Tibial nerve (tissue), 4 donors: ENCODE measurements around the gene GNAI2. TPM values are rescaled to one million over a fixed set of nuclear protein-coding genes. Genes with fewer than 3 reads are reported as not detected.
A peak's percentile ranks its signal among the peaks of the same experiment; 100 is the strongest.

Experiments
- DNase-seq, 2 donors: peaks; one replicate each; pipeline ENCODE4 v3.0.0-alpha.2; 2019; ENCODE audit warnings: low spot score in 2 of 2
- H3K27ac ChIP-seq, 4 donors: fragments of 200-600 bp; sonication (generic) in 3 of 4; one replicate each; pipeline ENCODE4 v1.5.1; 2017 to 2019; ENCODE audit warnings: mild to moderate bottlenecking in 1 of 4
- H3K27me3 ChIP-seq, 2 donors: fragments of 200-600 bp; sonication (generic) in 1 of 2; one replicate each; pipeline versions ENCODE4 v1.5.1 to v1.6.0; 2017 to 2019
- H3K36me3 ChIP-seq, 3 donors: fragments of 200-600 bp; sonication (generic); one replicate each; pipeline ENCODE4 v1.5.1; 2018 to 2019
- H3K4me1 ChIP-seq, 4 donors: fragments of 200-600 bp; sonication (generic) in 3 of 4; one replicate each; pipeline ENCODE4 v1.5.1; 2017 to 2019
- H3K4me3 ChIP-seq, 4 donors: fragments of 200-600 bp; sonication (generic) in 3 of 4; one replicate each; pipeline ENCODE4 v1.5.1; 2017 to 2019; ENCODE audit warnings: mild to moderate bottlenecking in 1 of 4, moderate library complexity in 1 of 4
- H3K9me3 ChIP-seq, 4 donors: fragments of 200-600 bp; sonication (generic) in 3 of 4; one replicate each; pipeline ENCODE4 v1.5.1; 2017 to 2019
- CTCF ChIP-seq, 5 experiments: fragments of 200-600 bp in 3 of 5; fragments of 450-650 bp in 2 of 5; sonication (generic) in 3 of 5; IDR thresholded peaks; one replicate each; pipeline ENCODE4 v1.5.1; 2016 to 2019; ENCODE audit warnings: antibody characterized with exemption in 5 of 5, mild to moderate bottlenecking in 3 of 5, moderate library complexity in 2 of 5
- EP300 ChIP-seq, 2 donors: sonication (generic); formaldehyde crosslinking; IDR thresholded peaks; one replicate each; pipeline ENCODE4 v1.6.1; 2017; ENCODE audit warnings: antibody characterized with exemption in 2 of 2, mild to moderate bottlenecking in 1 of 2
- POLR2A ChIP-seq, 2 donors: fragments of 450-650 bp; IDR thresholded peaks; one replicate each; pipeline ENCODE4 v1.6.1; 2017; ENCODE audit warnings: antibody characterized with exemption in 2 of 2, mild to moderate bottlenecking in 2 of 2, moderate library complexity in 2 of 2
- WGBS, 2 donors: methylation state at CpG; one replicate each; pipeline ENCODE4 v1.1.5; 2018; 5-methylcytosine and 5-hydroxymethylcytosine counted together
- total RNA-seq, 4 donors: library from RNA; depleted of rRNA; stranded (reverse); fragments of >200 nt; gene quantifications; one replicate each; pipeline ENCODE4 v1.1.0, GENCODE V29; 2016

GNAI2 gene
- total RNA-seq, 4 donors from 2014 or later: 201 to 265 (median 243) TPM

GRCh38 chr3:50213373-50213772 is 22.6 kb upstream of the GNAI2 start:
- 35 to 62% methylated on average over 9 to 12 of the region's 12 CpGs for WGBS, 2 donors
- peak overlapping the region in 3 of 4 donors; percentile 29 to 80 (median 75) for H3K27ac ChIP-seq

GRCh38 chr3:50214824-50215223 is 21.2 kb upstream of the GNAI2 start:
- Histone ChIP-seq H3K4me3 (no peak overlapping the region), H3K36me3 (peaks cover 0 to 8% (median 0%) of the 10 kb centered on the region in 3 donors), H3K4me1 (peaks cover 0 to 31% (median 9%) of the 10 kb centered on the region in 4 donors), H3K27ac (peak overlapping the region in 1 of 4 donors; percentile 44), H3K27me3 (no peaks in the 10 kb centered on the region), H3K9me3 (no peaks in the 10 kb centered on the region)
- WGBS, 2 donors: 58 to 68% methylated on average over 10 of the region's 10 CpGs
- no peak for TF ChIP-seq POLR2A (IDR thresholded peaks at IDR 0.05)
- no peak for TF ChIP-seq CTCF (IDR thresholded peaks at IDR 0.05)
- no peak for TF ChIP-seq EP300 (IDR thresholded peaks at IDR 0.05)
- DNase-seq: no peak

More at GRCh38 chr3:50213373-50213772, 22.6 kb upstream of the GNAI2 start:
- no peak for DNase-seq
- H3K27me3 ChIP-seq: no peaks in the 10 kb centered on the region
- TF ChIP-seq POLR2A (IDR thresholded peaks at IDR 0.05) (no peak), CTCF (IDR thresholded peaks at IDR 0.05) (no peak), EP300 (IDR thresholded peaks at IDR 0.05) (peak in 1 of 2 donors; percentile 24)
- no peak overlapping the region for H3K4me3 ChIP-seq
- H3K4me1 ChIP-seq: peaks cover 0 to 31% (median 9%) of the 10 kb centered on the region in 4 donors
- H3K9me3 ChIP-seq: no peaks in the 10 kb centered on the region
- peaks cover 0 to 3% (median 0%) of the 10 kb centered on the region in 3 donors for H3K36me3 ChIP-seq

GRCh38 chr3:50215529-50215928 is 20.5 kb upstream of the GNAI2 start:
- H3K27me3 ChIP-seq: no peaks in the 10 kb centered on the region
- TF ChIP-seq EP300 (IDR thresholded peaks at IDR 0.05) (no peak), POLR2A (IDR thresholded peaks at IDR 0.05) (no peak), CTCF (IDR thresholded peaks at IDR 0.05) (no peak)
- 70 to 80% methylated on average over 5 to 9 of the region's 9 CpGs for WGBS, 2 donors
- H3K4me1 ChIP-seq: peaks cover 0 to 37% (median 9%) of the 10 kb centered on the region in 4 donors
- H3K27ac ChIP-seq: peak overlapping the region in 1 of 4 donors; percentile 38
- H3K36me3 ChIP-seq: peaks cover 0 to 8% (median 0%) of the 10 kb centered on the region in 3 donors
- H3K9me3 ChIP-seq: no peaks in the 10 kb centered on the region
- DNase-seq: no peak
- H3K4me3 ChIP-seq: no peak overlapping the region

- no peak overlapping the region for H3K27ac ChIP-seq
- peaks cover 0 to 29% (median 5%) of the 10 kb centered on the region in 4 donors for H3K4me1 ChIP-seq
- DNase-seq: no peak
- no peak for TF ChIP-seq POLR2A (IDR thresholded peaks at IDR 0.05)
- no peak for TF ChIP-seq EP300 (IDR thresholded peaks at IDR 0.05)
- TF ChIP-seq CTCF (IDR thresholded peaks at IDR 0.05): no peak
- no peaks in the 10 kb centered on the region for H3K9me3 ChIP-seq
- 76 to 84% methylated on average over 10 of the region's 10 CpGs for WGBS, 2 donors
- H3K4me3 ChIP-seq: no peak overlapping the region
- peaks cover 0 to 8% (median 0%) of the 10 kb centered on the region in 3 donors for H3K36me3 ChIP-seq
- H3K27me3 ChIP-seq: no peaks in the 10 kb centered on the region
Measured at GRCh38 chr3:50217681-50218080, 18.3 kb upstream of the GNAI2 start.

- peaks cover 0 to 21% (median 2%) of the 10 kb centered on the region in 4 donors for H3K4me1 ChIP-seq
- H3K9me3 ChIP-seq: no peaks in the 10 kb centered on the region
- WGBS, 2 donors: 94 to 95% methylated on average over 11 to 15 of the region's 17 CpGs
- peaks cover 0 to 8% (median 0%) of the 10 kb centered on the region in 3 donors for H3K36me3 ChIP-seq
- TF ChIP-seq POLR2A (IDR thresholded peaks at IDR 0.05) (no peak), CTCF (IDR thresholded peaks at IDR 0.05) (no peak), EP300 (IDR thresholded peaks at IDR 0.05) (no peak)
- H3K4me3 ChIP-seq: no peak overlapping the region
- H3K27me3 ChIP-seq: no peaks in the 10 kb centered on the region
- DNase-seq: no peak
- H3K27ac ChIP-seq: no peak overlapping the region
Measured at GRCh38 chr3:50218448-50218847, 17.6 kb upstream of the GNAI2 start.
